IPS-20b (cell line): ENCODE measurements around the gene CDH4.

Experiments used
- H3K27ac ChIP-seq: one replicate; pipeline ENCODE4 v1.5.1; 2013; ENCODE audit warnings: low read length
- H3K27me3 ChIP-seq: 2 replicates; pipeline ENCODE4 v1.6.1; 2013; ENCODE audit warnings: mild to moderate bottlenecking, low read length, inconsistent platforms; ENCODE audit not compliant: insufficient read depth
- H3K36me3 ChIP-seq: 2 replicates; pipeline ENCODE4 v1.6.1; 2013; ENCODE audit warnings: low read depth, mild to moderate bottlenecking, inconsistent platforms, low read length, moderate library complexity; ENCODE audit not compliant: insufficient read depth
- H3K4me1 ChIP-seq: 2 replicates; pipeline ENCODE4 v1.6.1; 2013; ENCODE audit warnings: mild to moderate bottlenecking, control low read depth, inconsistent platforms, low read length, moderate library complexity; ENCODE audit not compliant: insufficient read depth
- H3K4me3 ChIP-seq: 2 replicates; pipeline ENCODE4 v1.5.1; 2013; ENCODE audit warnings: mild to moderate bottlenecking, low read length, inconsistent platforms
- H3K9ac ChIP-seq: 2 replicates; pipeline ENCODE4 v1.6.1; 2013; ENCODE audit warnings: low read depth, mild to moderate bottlenecking, inconsistent platforms, low read length, moderate library complexity
- H3K9me3 ChIP-seq: 2 replicates; pipeline ENCODE4 v1.6.1; 2013; ENCODE audit warnings: mild to moderate bottlenecking, low read depth, low read length, inconsistent platforms; ENCODE audit not compliant: insufficient read depth

CDH4 gene

GRCh38 chr20:61609461-61609860, 357.4 kb downstream of the CDH4 start:
- Histone ChIP-seq H3K9me3 (peaks cover 14% of the 10 kb centered on the region; the same call in 1 of the 2 replicates), H3K27ac (no peak overlapping the region), H3K4me3 (no peak overlapping the region), H3K36me3 (no peaks in the 10 kb centered on the region), H3K27me3 (peaks cover 56% of the 10 kb centered on the region), H3K4me1 (no peaks in the 10 kb centered on the region), H3K9ac (no peak overlapping the region)

GRCh38 chr20:61611401-61612180, 359.5 kb downstream of the CDH4 start:
- Histone ChIP-seq H3K9me3 (peaks cover 14% of the 10 kb centered on the region; the same call in 1 of the 2 replicates), H3K27ac (no peak overlapping the region), H3K4me3 (no peak overlapping the region), H3K27me3 (peaks cover 43% of the 10 kb centered on the region), H3K4me1 (no peaks in the 10 kb centered on the region), H3K36me3 (no peaks in the 10 kb centered on the region), H3K9ac (no peak overlapping the region)

GRCh38 chr20:61613917-61614705, 362.1 kb downstream of the CDH4 start:
- Histone ChIP-seq H3K4me3 (no peak overlapping the region), H3K9ac (no peak overlapping the region), H3K9me3 (peaks cover 14% of the 10 kb centered on the region; the same call in 1 of the 2 replicates), H3K27ac (no peak overlapping the region), H3K4me1 (no peaks in the 10 kb centered on the region), H3K36me3 (no peaks in the 10 kb centered on the region), H3K27me3 (peaks cover 29% of the 10 kb centered on the region)

GRCh38 chr20:61614706-61615100, 362.6 kb downstream of the CDH4 start:
- Histone ChIP-seq H3K4me3 (no peak overlapping the region), H3K9ac (no peak overlapping the region), H3K27me3 (peaks cover 30% of the 10 kb centered on the region), H3K36me3 (no peaks in the 10 kb centered on the region), H3K4me1 (no peaks in the 10 kb centered on the region), H3K9me3 (peaks cover 14% of the 10 kb centered on the region; the same call in 1 of the 2 replicates), H3K27ac (no peak overlapping the region)

- no peak overlapping the region for H3K4me3 ChIP-seq
- no peak overlapping the region for H3K9ac ChIP-seq
- H3K27me3 ChIP-seq = peaks cover 33% of the 10 kb centered on the region
These were observed 363.7 kb downstream of the CDH4 start for GRCh38 chr20:61615806-61616205.

GRCh38 chr20:61619751-61620150, 367.7 kb downstream of the CDH4 start:
- H3K36me3 ChIP-seq = no peaks in the 10 kb centered on the region

More at GRCh38 chr20:61615806-61616205, 363.7 kb downstream of the CDH4 start:
- Histone ChIP-seq H3K4me1 (no peaks in the 10 kb centered on the region), H3K36me3 (no peaks in the 10 kb centered on the region), H3K9me3 (peaks cover 14% of the 10 kb centered on the region; the same call in 1 of the 2 replicates), H3K27ac (no peak overlapping the region)

GRCh38 chr20:61620174-61620573, 368.1 kb downstream of the CDH4 start:
- Histone ChIP-seq H3K27ac (no peak overlapping the region), H3K27me3 (peaks cover 36% of the 10 kb centered on the region), H3K36me3 (no peaks in the 10 kb centered on the region), H3K9me3 (no peaks in the 10 kb centered on the region; the same call in 1 of the 2 replicates), H3K4me3 (no peak overlapping the region), H3K4me1 (no peaks in the 10 kb centered on the region), H3K9ac (no peak overlapping the region)

More at GRCh38 chr20:61619751-61620150, 367.7 kb downstream of the CDH4 start:
- H3K9me3 ChIP-seq = no peaks in the 10 kb centered on the region; the same call in 1 of the 2 replicates
- H3K27me3 ChIP-seq = peaks cover 36% of the 10 kb centered on the region
- no peak overlapping the region for H3K4me3 ChIP-seq
- no peak overlapping the region for H3K9ac ChIP-seq
- no peak overlapping the region for H3K27ac ChIP-seq
- no peaks in the 10 kb centered on the region for H3K4me1 ChIP-seq

- Histone ChIP-seq H3K9ac (no peak overlapping the region), H3K36me3 (no peaks in the 10 kb centered on the region), H3K27ac (no peak overlapping the region), H3K27me3 (peaks cover 44% of the 10 kb centered on the region), H3K4me1 (no peaks in the 10 kb centered on the region), H3K4me3 (no peak overlapping the region), H3K9me3 (no peaks in the 10 kb centered on the region; the same call in 1 of the 2 replicates)
These were observed 369.1 kb downstream of the CDH4 start for GRCh38 chr20:61621035-61621730.

- Histone ChIP-seq H3K4me1 (no peaks in the 10 kb centered on the region), H3K27me3 (peaks cover 44% of the 10 kb centered on the region), H3K9me3 (no peaks in the 10 kb centered on the region; the same call in 1 of the 2 replicates), H3K36me3 (no peaks in the 10 kb centered on the region), H3K27ac (no peak overlapping the region), H3K9ac (no peak overlapping the region), H3K4me3 (no peak overlapping the region)
These were observed 369.8 kb downstream of the CDH4 start for GRCh38 chr20:61621852-61622251.

GRCh38 chr20:61623451-61623850, 371.4 kb downstream of the CDH4 start:
- H3K36me3 ChIP-seq = no peaks in the 10 kb centered on the region
- H3K9ac ChIP-seq = no peak overlapping the region
- H3K9me3 ChIP-seq = no peaks in the 10 kb centered on the region; the same call in 1 of the 2 replicates
- H3K27ac ChIP-seq = no peak overlapping the region
- H3K4me3 ChIP-seq = no peak overlapping the region
- peaks cover 36% of the 10 kb centered on the region for H3K27me3 ChIP-seq
- no peaks in the 10 kb centered on the region for H3K4me1 ChIP-seq

- Histone ChIP-seq H3K9me3 (no peaks in the 10 kb centered on the region; the same call in 1 of the 2 replicates), H3K27me3 (peaks cover 28% of the 10 kb centered on the region), H3K9ac (no peak overlapping the region), H3K27ac (no peak overlapping the region), H3K4me1 (no peaks in the 10 kb centered on the region), H3K36me3 (no peaks in the 10 kb centered on the region), H3K4me3 (no peak overlapping the region)
These were observed 373.2 kb downstream of the CDH4 start for GRCh38 chr20:61625246-61625645.
